Transverse colon (tissue), 4 donors: Measurements from ENCODE around the gene LRP1. TPM values are rescaled to one million over a fixed set of nuclear protein-coding genes. Genes with fewer than 3 reads are reported as not detected.

Source experiments
- DNase-seq: peaks from one replicate; pipeline ENCODE4 v3.0.0-alpha.2; 2019
- H3K27ac ChIP-seq, 4 donors: fragments of 200-600 bp; sonication (generic); 2 replicates each; pipeline ENCODE4 v1.5.1; 2016 to 2018; ENCODE audit warnings: inconsistent platforms in 4 of 4
- H3K27me3 ChIP-seq: fragments of 200-600 bp; sonication (generic); 2 replicates; pipeline ENCODE4 v1.5.1; 2017; ENCODE audit warnings: inconsistent platforms
- H3K36me3 ChIP-seq, 4 donors: fragments of 200-600 bp; sonication (generic); 2 replicates each; pipeline ENCODE4 v1.5.1; 2017 to 2019; ENCODE audit warnings: inconsistent platforms in 4 of 4
- H3K4me1 ChIP-seq, 4 donors: fragments of 200-600 bp; sonication (generic); 2 replicates each; pipeline ENCODE4 v1.5.1; 2017 to 2020; ENCODE audit warnings: inconsistent platforms in 4 of 4
- H3K4me3 ChIP-seq, 4 donors: fragments of 200-600 bp; sonication (generic); 1 replicate in 1 of 4; 2 replicates in 3 of 4; pipeline versions ENCODE4 v1.5.1 to v1.6.1; 2017 to 2019; ENCODE audit warnings: inconsistent platforms in 4 of 4
- H3K9me3 ChIP-seq, 2 donors: fragments of 200-600 bp; sonication (generic); 2 replicates each; pipeline ENCODE4 v1.5.1; 2017 to 2019; ENCODE audit warnings: inconsistent platforms in 2 of 2
- EP300 ChIP-seq: sonication (generic); formaldehyde crosslinking; IDR thresholded peaks from one replicate; pipeline ENCODE4 v1.6.1; 2017; ENCODE audit warnings: antibody characterized with exemption, low read depth
- POLR2A ChIP-seq: fragments of 450-650 bp; IDR thresholded peaks from one replicate; pipeline ENCODE4 v1.6.1; 2016; ENCODE audit warnings: antibody characterized with exemption, mild to moderate bottlenecking, moderate library complexity
- POLR2AphosphoS5 ChIP-seq, 3 donors: sonication (generic); formaldehyde crosslinking; IDR thresholded peaks; one replicate each; pipeline ENCODE4 v1.6.1; 2016; ENCODE audit warnings: antibody characterized with exemption in 3 of 3
- WGBS, 2 donors: methylation state at CpG; one replicate each; pipeline ENCODE4 v1.1.5; 2018; ENCODE audit warnings: low coverage in 1 of 2; 5-methylcytosine and 5-hydroxymethylcytosine counted together
- in situ Hi-C, 4 donors: fragments of 200-750 bp; cut with MboI; loops; one replicate each; pipeline versions ENCODE4 v1.15.0 to v1.15.1; 2017; ENCODE audit warnings: low sequenced_read_pairs in 3 of 4, low pct_ligation_motif_present in 1 of 4, low pct_unique_long_range_greater_than_20kb in 1 of 4
- intact Hi-C: fragments of 100-400 bp; cut with DNase I; formaldehyde crosslinking; loops from one replicate; pipeline ENCODE4 v1.15.1; 2023; ENCODE audit warnings: low total_unique reads
- total RNA-seq, 4 donors: library from RNA; depleted of rRNA; stranded (reverse); fragments of >200 nt; gene quantifications; one replicate each; pipeline ENCODE4 v1.1.0, GENCODE V29; 2016
- TF ChIP-seq, protein P1 (sequence below), 5 experiments: fragments of 200-600 bp in 3 of 5; fragments of 450-650 bp in 2 of 5; sonication (generic) in 3 of 5; IDR thresholded peaks; 1 replicate in 2 of 5; 2 replicates in 3 of 5; pipeline ENCODE4 v1.5.1; 2016 to 2017; ENCODE audit warnings: antibody characterized with exemption in 5 of 5, inconsistent platforms in 3 of 5, mild to moderate bottlenecking in 2 of 5, moderate library complexity in 1 of 5

The LRP1 gene
- total RNA-seq, 4 donors from 2014 or later, result 94.3 to 248 (median 199) TPM

DNA sequence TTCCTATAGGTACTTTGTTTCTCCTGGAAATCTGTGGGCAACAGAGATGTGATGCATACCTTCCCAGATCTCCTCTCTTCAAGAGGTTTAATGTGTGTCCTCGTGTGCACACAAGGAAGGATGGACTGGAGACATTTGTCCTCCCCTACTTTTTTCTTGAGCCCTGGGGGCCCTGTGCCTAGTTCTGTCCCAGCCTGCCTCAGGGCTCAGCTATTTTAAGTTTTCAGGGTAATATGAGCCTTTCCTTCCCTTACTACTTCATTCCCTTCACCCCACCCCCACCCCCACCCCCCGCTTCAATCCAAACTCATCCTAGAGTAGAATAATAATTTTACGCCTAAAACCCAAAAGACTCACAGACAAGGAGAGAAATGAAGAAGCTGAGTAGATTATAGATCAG is 122.3 kb downstream of the LRP1 start:
- WGBS, 2 donors, result 74 to 84% methylated on average over 3 of the region's 3 CpGs
- no peak overlapping the region for H3K4me3 ChIP-seq
- intact Hi-C loops (no loop called here), in situ Hi-C loops (no loop called here)
- H3K36me3 ChIP-seq, result peaks cover 0 to 2% (median 0%) of the 10 kb centered on the region in 4 donors
- no peak overlapping the region for H3K27ac ChIP-seq
- no peaks in the 10 kb centered on the region for H3K27me3 ChIP-seq
- TF ChIP-seq, protein P1, sequence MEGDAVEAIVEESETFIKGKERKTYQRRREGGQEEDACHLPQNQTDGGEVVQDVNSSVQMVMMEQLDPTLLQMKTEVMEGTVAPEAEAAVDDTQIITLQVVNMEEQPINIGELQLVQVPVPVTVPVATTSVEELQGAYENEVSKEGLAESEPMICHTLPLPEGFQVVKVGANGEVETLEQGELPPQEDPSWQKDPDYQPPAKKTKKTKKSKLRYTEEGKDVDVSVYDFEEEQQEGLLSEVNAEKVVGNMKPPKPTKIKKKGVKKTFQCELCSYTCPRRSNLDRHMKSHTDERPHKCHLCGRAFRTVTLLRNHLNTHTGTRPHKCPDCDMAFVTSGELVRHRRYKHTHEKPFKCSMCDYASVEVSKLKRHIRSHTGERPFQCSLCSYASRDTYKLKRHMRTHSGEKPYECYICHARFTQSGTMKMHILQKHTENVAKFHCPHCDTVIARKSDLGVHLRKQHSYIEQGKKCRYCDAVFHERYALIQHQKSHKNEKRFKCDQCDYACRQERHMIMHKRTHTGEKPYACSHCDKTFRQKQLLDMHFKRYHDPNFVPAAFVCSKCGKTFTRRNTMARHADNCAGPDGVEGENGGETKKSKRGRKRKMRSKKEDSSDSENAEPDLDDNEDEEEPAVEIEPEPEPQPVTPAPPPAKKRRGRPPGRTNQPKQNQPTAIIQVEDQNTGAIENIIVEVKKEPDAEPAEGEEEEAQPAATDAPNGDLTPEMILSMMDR (IDR thresholded peaks at IDR 0.05), result no peak
- no peaks in the 10 kb centered on the region for H3K4me1 ChIP-seq
- DNase-seq, result no peak
- no peaks in the 10 kb centered on the region for H3K9me3 ChIP-seq

DNA sequence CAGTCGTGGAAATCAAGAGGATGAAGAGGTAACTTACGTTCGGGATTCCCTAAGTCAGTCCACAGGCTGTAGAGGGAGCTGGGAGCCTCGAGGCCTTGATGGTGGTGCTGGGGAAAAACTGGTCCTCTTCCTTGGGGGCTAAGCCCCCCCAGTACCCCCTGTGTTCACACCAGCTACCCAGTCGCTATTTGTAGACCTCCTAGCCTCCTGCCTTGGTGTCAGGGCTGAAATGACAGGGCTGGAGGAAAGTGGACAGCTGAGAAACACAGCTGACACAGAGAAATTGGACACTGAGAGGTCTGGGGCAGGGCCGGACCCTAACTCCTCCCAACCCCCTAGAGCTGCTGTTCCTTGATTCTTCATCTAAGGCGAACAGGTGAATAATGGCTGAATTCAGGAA is 122.7 kb downstream of the LRP1 start, which contains the start of gene STAC3:
TSS of gene STAC3 (minus strand) at position 232 of the 400 bp plus-strand sequence. CDS start 1,551 bp downstream, outside the sequence.
- in situ Hi-C loops, result no loop called here
- no peaks in the 10 kb centered on the region for H3K27me3 ChIP-seq
- DNase-seq, result no peak

DNA sequence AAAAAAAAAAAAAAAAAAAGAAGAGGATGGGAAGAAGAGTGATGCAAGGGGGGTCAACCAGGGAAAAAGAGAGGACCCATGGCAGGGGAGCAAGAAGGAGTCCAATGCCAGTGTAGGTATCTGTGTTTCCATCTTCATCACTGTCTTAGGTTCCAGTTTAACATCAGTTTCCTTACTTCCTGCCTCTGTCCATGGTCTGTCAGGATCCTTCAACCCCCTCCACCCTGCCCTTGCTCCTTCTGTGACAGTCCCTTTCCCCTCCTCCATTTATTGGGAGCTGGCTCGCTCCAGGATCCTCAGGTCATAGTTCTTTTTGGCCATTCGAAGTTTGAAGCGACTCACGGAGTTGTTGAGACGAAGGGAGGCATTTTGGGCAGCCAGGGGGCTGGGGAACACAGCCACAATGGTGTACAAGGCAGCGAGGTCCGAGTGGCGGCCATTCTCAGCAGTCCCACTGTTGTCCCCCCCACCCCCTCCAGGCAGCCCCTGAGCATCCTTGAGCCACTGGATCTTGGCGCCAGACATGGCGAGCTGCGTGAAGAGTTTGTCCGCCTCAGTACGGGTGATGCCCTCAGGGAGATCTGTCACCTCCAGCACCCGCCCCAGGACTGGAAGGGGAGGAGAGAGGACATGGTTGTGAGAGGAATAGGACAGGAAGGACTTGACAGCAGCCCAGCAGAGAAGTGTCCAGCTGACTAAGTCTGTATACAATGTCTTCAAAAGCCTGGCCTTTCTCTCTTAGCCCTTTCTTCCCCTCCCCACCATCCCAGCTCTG is 126.4 kb downstream of the LRP1 start:
- no peak overlapping the region for H3K27ac ChIP-seq
- no peaks in the 10 kb centered on the region for H3K27me3 ChIP-seq
- intact Hi-C loops (no loop called here), in situ Hi-C loops (no loop called here)
- H3K9me3 ChIP-seq, result no peaks in the 10 kb centered on the region
- no peak for DNase-seq
- no peak overlapping the region for H3K4me3 ChIP-seq
- peaks cover 0 to 33% (median 15%) of the 10 kb centered on the region in 4 donors for H3K36me3 ChIP-seq
- H3K4me1 ChIP-seq, result no peaks in the 10 kb centered on the region
- WGBS, 2 donors, result 97% methylated on average over 14 of the region's 14 CpGs; no CpG with 5 or more reads in 1 of the 2 donors
- TF ChIP-seq POLR2A, result no peak
- no peak for TF ChIP-seq POLR2AphosphoS5 (IDR thresholded peaks at IDR 0.05)
- TF ChIP-seq, protein P1 (IDR thresholded peaks at IDR 0.05), result no peak
- no peak for TF ChIP-seq EP300

More for the DNA sequence above, 122.7 kb downstream of the LRP1 start, which contains the start of gene STAC3:
- H3K4me1 ChIP-seq, result no peaks in the 10 kb centered on the region
- H3K9me3 ChIP-seq, result no peaks in the 10 kb centered on the region
- no peak within 1 kb of the TSS for H3K4me3 ChIP-seq
- 66 to 78% methylated on average over 6 to 7 of the region's 7 CpGs for WGBS, 2 donors
- no peak for TF ChIP-seq POLR2A
- TF ChIP-seq, protein P1 (IDR thresholded peaks at IDR 0.05), result no peak
- TF ChIP-seq POLR2AphosphoS5 (IDR thresholded peaks at IDR 0.05), result no peak
- TF ChIP-seq EP300, result no peak
- peaks cover 0 to 6% (median 2%) of the 10 kb centered on the region in 4 donors for H3K36me3 ChIP-seq
- intact Hi-C loops, result no loop called here
- H3K27ac ChIP-seq, result no peak within 1 kb of the TSS

- WGBS, 2 donors, result 81 to 90% methylated on average over 4 to 6 of the region's 6 CpGs
- H3K27me3 ChIP-seq, result no peaks in the 10 kb centered on the region
- TF ChIP-seq, protein P1 (IDR thresholded peaks at IDR 0.05), result no peak
- TF ChIP-seq POLR2AphosphoS5 (IDR thresholded peaks at IDR 0.05) (no peak), POLR2A (no peak)
- no peak overlapping the region for H3K4me3 ChIP-seq
- intact Hi-C loops (no loop called here), in situ Hi-C loops (no loop called here)
- no peaks in the 10 kb centered on the region for H3K9me3 ChIP-seq
- no peak for DNase-seq
- H3K27ac ChIP-seq, result no peak overlapping the region
- peaks cover 0 to 33% (median 16%) of the 10 kb centered on the region in 4 donors for H3K36me3 ChIP-seq
- no peaks in the 10 kb centered on the region for H3K4me1 ChIP-seq
Observed at GRCh38 chr12:57255916-57256315, 127.6 kb downstream of the LRP1 start.
